Stimulated activated CD4-positive, alpha-beta T cell treated with anti-CD3 and anti-CD28 coated beads, Interleukin-12 subunit alpha, Interleukin-12 subunit beta, amount 100 ng/mL, for 4 hours (primary cell): ENCODE data around the gene DNAJA3.

ENCODE experiments used
- DNase-seq: peaks from one replicate; pipeline ENCODE4 v3.0.0-alpha.2; 2020

Gene DNAJA3

DNA sequence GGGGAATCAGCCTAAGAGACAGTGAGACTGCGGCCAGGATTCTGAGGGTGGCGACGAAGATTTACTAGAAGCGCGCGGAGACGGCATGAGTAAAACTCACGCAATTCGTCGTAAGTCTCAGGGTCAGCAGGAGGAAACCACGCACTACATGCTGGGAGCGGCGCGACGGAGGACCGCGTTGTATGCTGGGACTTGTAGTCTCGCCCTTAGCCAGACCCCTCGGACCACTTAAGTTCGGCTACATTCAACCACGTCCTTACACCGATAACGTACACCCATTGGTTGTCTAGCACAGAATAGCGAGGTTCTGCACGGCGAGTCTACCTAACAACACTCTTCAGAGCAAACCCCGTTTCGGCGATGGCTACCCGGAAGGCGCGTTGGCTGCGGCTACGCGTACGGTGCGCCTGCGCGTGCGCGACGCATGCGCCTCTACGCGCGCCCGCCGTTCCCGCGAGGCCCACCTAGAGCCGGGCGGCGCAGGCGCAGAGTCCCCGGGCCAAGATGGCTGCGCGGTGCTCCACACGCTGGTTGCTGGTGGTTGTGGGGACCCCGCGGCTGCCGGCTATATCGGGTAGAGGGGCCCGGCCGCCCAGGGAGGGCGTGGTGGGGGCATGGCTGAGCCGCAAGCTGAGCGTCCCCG, at the start of gene DNAJA3:
Gene DNAJA3, plus strand, starts transcription at position 491 of the 643 bp plus-strand sequence. Its CDS starts 14 bp downstream, at position 505.
- DNase-seq, result peak; percentile 91

DNA sequence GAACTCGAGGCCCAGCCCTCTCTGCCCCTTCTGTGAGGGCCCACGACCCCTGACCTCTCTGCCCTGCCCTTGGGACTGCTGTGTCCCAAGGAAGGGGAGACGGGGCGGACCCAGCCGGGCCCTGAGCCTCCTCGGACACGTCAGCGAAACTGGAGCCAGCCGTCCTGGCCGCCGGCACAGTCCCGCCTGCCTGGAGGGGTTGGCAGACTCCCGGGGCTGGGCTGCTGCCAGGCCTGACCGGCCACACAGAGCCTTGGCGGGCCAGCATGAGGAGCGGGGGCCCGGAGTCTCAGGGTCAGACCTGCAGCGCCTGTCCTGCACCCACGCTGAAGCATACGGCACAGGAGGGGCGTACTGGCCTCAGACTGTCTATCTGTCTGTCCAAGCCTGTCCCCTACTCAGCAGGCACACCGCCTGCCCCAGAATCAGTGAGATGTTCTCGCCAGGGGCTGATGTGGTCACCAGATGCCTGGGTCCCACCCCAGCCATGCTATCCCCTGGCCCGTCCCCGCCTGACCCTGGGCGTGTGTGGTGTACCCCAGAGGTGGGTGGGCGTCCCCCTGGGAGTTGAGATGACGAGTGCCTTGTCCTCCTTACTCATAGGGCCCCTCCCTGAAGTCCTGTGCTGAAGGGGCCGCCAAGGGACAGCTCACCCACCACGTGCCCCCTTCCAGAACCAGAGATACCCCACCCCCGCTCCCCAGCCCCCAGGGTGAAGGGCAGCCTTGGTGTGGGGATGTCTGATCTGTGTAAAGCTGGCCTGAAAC, 49.4 kb upstream of the DNAJA3 start:
- DNase-seq, result no peak

DNA sequence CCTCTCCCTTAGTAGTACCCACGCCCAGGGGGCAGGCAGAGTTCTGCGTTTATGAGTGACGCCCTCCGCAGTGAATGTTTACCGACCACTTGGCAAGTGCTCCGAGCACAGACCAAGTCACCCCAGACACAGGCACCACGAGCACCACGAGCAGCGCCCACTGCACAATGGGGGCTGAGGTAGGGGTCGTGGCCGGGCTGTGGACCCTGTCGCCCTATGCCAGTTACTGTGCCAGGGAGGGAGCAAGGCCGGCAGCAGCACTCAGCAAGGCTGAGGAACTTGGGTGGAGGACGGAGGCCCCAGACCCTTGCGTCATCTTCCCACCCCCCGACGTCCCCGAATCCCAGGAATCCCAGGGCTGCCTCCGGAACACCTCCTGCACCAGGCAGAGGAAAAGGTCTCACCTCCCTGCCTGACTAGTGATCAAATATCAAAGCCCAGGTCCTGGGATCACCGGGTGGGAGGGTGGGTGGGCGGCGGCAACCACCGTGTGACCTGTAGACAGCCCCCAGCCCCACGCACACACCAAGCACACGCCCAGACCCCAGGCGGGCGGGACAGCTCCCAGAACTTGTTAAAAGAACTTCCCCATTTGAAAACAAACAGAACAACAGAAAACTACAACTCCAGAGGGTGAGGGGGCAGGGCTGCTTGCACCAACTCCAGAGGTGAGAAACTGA, 48.6 kb upstream of the DNAJA3 start:
- DNase-seq, result no peak

DNA sequence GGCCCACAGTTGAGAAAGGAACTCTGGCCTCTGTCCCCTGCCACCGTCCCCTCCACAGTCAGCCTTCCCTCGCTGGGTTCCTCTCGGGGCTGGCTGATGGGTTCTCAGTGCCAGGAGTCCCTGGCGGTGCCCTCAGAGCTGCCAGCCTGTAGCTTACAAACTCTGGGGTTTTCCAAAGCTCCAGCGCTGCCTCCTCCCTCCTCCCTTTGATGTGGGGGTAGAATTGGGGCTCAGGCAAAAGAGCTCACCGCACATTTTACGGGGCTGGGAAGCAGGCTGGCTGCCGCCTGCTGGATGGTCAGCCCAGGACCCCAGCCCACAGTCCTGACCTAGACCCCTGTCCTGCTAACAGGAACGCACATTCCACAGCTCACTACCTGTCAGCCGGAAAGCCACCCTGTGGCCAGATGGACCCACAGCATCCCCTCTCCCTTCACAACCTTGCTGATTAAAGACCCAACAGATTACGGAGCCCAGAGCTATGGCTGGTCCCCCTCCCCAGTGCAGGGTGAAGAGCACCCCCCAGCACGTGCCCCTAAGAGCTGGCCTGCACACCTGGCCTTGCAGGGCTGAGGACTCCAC, 48.0 kb upstream of the DNAJA3 start:
- DNase-seq, result no peak

DNA sequence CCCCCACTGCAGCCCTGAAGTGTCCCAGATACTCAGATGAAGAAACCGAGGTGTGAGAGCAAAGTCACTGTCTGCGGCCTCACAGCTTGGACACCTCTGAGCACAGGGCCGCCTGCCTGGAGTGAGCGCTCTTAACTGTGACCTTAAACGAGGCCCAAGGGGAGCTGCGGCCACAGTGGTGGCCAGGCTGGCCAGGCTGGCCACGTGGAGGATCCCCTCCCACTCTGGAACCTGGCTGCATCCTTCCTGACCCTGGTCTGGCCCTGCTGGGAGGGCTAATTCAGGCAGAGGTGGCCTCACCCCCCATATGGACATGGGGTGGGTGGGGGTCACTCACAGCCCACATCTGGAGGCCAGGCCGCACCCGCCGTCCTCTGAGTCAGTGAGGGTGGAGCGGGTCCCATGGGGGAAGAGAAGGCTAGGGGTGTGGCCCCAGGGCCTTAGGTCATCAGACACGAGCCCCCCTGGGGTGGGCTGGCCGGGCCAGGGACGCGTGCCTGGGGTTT, 47.5 kb upstream of the DNAJA3 start:
- no peak for DNase-seq

DNA sequence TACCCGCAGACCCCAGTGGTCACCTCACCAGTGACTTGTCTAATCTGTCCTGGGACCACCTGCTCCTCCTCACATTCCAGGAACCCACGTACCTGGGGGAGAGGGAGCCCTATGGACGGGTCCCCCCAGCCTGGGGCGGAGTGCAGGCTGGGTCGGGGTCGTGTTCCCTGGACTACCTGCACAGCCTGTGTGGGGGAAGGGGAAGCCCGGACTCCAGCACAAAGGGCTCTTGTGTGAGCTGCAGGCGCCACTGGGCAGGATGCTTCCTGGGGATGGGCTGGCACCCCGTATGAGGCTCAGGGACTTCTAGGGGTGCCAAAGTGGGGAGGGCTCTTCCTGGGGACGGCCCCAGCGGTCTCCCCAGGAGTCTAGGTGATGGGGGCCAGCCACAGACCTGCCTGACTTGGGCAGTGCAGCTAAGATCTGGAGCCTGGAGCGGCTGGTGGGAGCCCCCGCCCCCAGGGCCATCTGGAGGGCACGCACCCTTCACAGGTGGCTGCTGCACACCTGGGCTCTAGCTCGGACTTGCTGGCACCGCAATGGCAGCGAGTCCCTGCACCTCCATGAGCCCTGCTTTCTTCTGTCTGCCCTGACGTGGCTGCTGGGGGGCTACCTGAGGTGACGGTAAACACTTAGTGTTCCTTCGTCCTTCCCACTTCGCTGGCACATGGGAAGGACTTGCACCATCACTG, 46.5 kb upstream of the DNAJA3 start:
- no peak for DNase-seq

DNA sequence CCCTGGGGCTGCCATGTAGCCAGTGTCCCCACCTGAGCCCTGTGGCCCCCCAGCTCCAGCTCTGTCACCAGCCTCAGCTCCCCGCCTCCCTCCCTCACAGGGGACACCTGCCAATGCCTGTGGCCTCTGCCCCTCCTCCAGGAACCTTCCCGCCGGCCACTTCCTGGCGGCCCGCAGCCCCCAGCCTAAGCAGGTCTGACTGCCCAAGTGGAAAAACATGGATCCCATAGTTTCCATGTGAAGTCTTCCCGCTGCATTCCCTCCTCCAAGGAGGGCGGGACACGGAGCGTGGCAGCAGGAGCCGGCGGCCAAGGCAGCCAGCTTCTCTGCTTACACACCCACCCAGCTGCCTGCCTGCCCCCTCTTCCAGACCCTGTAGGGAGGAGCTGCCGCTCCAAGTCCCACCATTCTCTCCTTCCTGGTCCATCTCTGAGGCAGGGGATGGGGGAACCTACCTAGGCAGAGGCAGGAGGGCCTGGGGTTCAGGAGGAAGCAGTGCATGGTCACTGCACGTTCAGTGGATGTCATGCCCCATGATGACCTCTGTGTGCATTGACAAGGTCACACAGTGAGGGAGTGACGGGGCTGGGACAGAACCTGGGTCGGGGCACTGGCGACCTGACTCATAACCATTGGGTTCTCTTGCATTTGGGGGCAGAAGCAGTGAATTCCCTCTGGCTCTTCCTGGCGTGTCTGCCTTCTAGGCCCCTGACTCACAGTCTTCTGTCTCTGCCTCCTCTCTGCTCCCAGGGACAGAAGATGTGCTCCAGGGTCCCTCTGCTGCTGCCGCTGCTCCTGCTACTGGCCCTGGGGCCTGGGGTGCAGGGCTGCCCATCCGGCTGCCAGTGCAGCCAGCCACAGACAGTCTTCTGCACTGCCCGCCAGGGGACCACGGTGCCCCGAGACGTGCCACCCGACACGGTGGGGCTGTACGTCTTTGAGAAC, 45.3 kb upstream of the DNAJA3 start:
- DNase-seq, result no peak

DNA sequence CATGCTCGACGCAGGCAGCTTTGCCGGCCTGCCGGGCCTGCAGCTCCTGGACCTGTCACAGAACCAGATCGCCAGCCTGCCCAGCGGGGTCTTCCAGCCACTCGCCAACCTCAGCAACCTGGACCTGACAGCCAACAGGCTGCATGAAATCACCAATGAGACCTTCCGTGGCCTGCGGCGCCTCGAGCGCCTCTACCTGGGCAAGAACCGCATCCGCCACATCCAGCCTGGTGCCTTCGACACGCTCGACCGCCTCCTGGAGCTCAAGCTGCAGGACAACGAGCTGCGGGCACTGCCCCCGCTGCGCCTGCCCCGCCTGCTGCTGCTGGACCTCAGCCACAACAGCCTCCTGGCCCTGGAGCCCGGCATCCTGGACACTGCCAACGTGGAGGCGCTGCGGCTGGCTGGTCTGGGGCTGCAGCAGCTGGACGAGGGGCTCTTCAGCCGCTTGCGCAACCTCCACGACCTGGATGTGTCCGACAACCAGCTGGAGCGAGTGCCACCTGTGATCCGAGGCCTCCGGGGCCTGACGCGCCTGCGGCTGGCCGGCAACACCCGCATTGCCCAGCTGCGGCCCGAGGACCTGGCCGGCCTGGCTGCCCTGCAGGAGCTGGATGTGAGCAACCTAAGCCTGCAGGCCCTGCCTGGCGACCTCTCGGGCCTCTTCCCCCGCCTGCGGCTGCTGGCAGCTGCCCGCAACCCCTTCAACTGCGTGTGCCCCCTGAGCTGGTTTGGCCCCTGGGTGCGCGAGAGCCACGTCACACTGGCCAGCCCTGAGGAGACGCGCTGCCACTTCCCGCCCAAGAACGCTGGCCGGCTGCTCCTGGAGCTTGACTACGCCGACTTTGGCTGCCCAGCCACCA, 44.4 kb upstream of the DNAJA3 start:
- DNase-seq, result no peak

DNA sequence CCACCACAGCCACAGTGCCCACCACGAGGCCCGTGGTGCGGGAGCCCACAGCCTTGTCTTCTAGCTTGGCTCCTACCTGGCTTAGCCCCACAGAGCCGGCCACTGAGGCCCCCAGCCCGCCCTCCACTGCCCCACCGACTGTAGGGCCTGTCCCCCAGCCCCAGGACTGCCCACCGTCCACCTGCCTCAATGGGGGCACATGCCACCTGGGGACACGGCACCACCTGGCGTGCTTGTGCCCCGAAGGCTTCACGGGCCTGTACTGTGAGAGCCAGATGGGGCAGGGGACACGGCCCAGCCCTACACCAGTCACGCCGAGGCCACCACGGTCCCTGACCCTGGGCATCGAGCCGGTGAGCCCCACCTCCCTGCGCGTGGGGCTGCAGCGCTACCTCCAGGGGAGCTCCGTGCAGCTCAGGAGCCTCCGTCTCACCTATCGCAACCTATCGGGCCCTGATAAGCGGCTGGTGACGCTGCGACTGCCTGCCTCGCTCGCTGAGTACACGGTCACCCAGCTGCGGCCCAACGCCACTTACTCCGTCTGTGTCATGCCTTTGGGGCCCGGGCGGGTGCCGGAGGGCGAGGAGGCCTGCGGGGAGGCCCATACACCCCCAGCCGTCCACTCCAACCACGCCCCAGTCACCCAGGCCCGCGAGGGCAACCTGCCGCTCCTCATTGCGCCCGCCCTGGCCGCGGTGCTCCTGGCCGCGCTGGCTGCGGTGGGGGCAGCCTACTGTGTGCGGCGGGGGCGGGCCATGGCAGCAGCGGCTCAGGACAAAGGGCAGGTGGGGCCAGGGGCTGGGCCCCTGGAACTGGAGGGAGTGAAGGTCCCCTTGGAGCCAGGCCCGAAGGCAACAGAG, 43.5 kb upstream of the DNAJA3 start:
- DNase-seq, result no peak

DNA sequence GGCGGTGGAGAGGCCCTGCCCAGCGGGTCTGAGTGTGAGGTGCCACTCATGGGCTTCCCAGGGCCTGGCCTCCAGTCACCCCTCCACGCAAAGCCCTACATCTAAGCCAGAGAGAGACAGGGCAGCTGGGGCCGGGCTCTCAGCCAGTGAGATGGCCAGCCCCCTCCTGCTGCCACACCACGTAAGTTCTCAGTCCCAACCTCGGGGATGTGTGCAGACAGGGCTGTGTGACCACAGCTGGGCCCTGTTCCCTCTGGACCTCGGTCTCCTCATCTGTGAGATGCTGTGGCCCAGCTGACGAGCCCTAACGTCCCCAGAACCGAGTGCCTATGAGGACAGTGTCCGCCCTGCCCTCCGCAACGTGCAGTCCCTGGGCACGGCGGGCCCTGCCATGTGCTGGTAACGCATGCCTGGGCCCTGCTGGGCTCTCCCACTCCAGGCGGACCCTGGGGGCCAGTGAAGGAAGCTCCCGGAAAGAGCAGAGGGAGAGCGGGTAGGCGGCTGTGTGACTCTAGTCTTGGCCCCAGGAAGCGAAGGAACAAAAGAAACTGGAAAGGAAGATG, 42.8 kb upstream of the DNAJA3 start:
- DNase-seq, result no peak

DNA sequence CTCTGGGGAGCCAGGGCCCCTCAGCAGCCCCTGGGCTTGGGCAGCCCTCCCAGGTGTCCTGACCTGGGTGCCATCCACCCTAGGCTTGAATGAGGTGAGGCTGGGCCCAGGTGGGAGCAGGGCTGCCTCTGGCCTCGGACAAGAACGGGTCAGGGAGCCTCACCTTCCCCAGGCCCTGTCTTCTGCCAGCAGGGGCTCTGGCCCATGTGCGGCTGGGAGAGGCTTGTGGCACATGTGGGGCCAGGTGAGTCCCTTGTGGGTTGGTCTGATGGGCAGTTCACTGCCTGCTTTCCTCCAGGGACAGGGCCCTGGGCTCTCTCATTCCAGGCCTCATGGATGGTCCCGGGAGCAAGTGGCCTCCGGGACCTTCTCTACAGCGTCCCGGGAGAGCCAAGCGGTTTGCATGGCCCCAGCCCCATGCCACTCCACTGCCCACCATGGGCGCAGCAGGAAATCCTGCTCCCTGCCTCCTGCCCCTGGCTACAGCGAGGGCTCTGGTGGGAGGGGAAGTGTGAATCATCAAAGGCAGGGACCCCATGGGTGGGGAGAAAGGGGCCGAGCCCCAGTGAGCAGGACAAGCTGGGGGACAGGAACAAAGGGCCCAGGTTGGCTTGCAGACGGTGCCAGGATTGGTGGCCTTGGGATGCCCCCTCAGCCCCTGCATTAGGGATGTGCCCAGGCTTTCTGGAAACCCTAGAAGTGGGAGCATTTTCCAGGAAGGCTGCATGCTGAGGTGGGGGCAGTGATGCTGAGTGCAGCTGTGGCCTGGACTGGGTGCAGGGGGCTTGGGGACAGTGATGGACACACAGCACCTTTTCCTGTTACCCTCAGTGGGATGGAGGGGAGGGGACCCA, 41.9 kb upstream of the DNAJA3 start:
- no peak for DNase-seq

DNA sequence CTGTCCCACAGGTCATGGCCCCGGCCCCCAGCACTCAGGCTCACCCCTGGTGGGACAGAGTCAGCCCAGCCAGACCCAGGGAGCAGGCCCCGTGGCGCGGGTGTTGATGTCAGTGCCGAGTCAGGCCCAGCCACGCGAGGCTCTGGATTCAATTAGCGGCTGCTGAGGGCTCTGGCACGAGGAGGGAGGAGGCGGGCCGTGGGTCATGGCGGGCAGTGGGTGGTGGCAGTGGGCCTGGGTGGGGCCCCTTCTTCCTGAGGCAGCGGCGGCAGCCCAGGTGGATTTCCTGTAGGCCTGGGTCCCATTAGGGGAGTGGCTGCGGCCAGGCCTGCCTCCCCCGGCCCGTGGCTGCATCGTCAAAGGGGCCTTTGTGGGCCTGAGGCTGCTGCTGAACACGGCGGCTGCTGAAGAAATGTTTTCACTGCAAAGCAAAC, 41.1 kb upstream of the DNAJA3 start:
- no peak for DNase-seq

DNA sequence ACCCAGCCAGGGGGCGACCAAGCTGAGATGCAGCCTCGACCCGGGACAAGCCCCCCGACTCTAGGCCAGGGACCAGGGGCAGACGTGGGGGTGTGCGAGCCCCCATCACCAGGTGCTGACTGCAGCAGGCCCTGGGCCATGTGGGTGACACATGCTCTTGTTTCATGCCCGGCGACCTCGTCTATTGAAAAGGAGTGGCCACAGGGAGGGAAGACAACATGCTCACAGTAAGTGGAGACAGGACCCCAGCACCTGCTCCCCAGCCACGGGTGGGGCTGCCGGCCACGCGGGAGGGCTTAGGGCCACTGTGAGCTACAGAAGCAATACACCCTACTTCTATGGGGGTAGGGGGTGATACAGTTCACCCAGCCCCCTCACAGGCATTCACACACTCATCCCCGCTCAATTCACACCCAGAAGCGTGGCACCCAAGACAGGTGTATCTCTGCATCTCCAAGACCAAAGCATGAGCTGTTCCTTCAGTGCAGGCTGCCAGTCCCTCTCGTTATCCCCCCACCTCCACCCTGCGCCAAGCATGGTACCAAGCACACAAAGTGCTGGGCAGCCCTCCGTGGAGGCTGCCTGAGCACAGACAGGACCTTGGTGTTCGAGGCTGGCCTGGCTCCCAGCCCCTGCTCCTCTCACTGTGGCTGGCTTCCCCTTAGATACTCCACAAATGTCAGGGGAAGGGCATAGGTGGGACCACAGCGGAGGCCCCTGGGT, 40.4 kb upstream of the DNAJA3 start:
- DNase-seq, result no peak

DNA sequence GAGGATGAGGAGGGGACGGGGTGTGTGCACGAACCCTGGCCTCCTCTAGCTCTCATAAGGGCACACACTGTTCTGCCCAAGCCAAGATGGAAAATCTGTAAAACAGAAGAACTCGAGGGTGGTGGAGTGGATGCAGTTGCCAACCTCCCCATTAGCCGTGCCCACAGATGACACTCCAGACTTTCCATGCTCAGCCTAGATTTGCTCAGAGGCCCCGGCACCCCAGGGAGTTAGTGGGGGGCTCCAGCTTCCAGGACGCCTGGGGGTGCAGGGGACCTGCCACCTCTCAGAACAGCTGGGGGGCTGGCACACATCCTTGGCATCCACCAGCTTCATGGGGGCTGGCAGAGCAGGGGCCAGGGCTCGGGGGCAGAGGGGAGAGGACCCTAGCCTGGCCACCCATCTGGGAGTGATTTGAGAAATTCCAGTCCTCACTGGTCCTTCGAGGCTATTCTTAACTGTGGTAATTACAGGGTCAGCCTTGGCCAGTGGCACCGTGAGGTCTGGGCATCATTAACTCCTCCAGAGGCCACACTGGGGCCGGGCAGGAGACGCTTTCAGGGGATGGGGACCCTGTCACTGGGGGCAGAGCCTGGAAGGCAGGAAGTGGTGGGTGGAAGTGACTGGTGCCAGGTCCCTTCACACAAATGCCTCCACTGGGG, 39.7 kb upstream of the DNAJA3 start:
- no peak for DNase-seq

DNA sequence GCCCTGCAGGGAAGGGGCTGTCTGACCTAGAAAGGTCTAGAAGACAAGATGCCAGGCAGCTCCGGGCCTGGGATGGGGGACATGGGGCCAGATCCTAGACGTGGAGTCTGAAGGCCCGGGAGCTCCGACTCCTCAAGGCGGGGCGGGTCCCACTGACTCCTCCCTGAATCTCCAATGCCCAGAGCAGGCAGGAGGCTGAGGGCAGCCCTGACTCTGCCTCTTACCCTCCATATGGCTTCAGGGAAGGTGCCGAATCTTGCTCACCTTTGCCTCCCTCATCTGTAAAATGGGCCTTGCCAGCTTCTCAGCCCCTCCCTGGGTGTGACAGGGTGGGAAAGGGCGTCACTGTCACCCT, 39.2 kb upstream of the DNAJA3 start:
- DNase-seq, result no peak

DNA sequence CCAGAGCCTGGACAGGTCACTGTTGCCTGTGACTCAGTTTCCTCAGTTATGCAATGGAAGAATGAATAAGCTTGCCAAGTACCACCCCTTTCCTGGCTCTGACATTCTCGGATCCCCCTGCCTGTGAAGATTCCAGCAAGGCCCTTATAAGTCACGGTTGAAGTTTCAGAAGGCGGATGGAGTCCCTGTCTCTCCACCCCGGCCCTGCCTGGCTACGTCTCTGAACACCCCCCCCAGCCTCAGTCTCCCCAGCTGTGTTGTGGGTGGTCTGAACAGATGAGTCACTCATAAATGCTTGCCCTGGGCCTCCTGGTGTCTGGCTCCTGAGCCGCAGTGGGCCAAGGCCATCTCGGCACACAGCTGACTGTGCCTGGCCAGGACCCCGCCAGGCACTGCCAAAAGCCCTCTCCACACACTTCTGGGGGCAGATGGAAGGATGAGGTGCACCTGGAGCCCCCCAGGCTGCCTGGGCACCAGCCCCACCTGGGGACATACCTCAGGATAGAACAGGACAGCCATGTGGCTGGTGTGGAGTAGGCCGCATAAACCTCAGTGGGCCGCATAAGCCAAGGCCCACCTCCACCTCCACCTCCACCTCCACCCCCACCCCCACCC, 38.6 kb upstream of the DNAJA3 start:
- no peak for DNase-seq

DNA sequence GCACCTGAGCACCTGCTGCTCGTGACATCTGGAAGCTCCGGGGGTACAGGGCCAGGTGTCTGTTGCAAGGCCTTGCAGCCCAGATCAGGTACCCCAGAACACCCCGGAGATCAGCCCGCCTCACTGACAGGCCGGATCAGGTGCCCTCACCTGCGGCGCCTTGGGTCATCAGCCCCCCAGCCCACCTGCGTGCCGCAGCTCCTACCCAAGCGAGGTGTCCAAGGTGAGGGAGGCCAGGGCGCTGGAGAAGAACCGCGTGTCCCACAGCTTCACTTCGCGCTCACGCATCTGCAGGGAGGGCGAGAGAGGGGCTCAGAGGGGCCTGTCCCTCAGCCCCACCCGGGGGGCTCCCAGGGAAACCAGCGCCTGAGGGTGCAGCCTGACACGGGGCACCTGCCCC, 37.9 kb upstream of the DNAJA3 start:
- DNase-seq, result no peak
